ENCODE data around the gene LIN54.

DNA sequence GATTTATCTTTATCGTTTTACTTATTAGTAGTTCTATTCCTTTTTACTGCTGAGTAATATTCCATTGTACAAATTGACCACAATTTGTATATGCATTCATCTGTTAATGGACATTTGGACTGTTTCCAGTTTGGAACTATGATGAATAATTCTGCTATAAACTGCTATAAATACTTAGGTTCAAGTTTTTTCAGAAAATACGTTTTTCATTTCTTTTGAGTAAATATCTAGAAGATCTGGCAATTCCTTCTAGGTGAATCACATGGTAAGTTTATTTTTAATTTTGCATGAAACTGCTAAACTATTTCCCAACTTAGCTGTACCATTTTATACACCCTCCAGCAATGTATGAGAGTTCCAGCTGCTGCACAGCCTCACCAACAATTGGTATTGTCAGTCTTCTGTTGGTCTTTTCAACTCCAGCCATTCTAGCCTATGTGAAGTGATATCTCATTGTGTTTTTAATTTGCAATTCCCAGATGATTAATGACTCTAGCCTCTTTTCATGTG is 22.2 kb downstream of the LIN54 start:
- TF ChIP-seq, protein P1, sequence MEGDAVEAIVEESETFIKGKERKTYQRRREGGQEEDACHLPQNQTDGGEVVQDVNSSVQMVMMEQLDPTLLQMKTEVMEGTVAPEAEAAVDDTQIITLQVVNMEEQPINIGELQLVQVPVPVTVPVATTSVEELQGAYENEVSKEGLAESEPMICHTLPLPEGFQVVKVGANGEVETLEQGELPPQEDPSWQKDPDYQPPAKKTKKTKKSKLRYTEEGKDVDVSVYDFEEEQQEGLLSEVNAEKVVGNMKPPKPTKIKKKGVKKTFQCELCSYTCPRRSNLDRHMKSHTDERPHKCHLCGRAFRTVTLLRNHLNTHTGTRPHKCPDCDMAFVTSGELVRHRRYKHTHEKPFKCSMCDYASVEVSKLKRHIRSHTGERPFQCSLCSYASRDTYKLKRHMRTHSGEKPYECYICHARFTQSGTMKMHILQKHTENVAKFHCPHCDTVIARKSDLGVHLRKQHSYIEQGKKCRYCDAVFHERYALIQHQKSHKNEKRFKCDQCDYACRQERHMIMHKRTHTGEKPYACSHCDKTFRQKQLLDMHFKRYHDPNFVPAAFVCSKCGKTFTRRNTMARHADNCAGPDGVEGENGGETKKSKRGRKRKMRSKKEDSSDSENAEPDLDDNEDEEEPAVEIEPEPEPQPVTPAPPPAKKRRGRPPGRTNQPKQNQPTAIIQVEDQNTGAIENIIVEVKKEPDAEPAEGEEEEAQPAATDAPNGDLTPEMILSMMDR (IDR thresholded peaks at IDR 0.05) = no peak
- no peak for TF ChIP-seq EP300 (IDR thresholded peaks at IDR 0.05)
- TF ChIP-seq POLR2AphosphoS5 (IDR thresholded peaks at IDR 0.05) = no peak

All from stomach (tissue), 4 donors.